IPS DF 4.7 (cell line): ENCODE data around the gene FBXL15.

Experiments used
- DNase-seq: peaks from one replicate; pipeline ENCODE4 v3.0.0-alpha.2; 2013; ENCODE audit warnings: low spot score; ENCODE audit errors: extremely low read depth

The FBXL15 gene

GRCh38 chr10:102425444-102425843, 4.8 kb downstream of the FBXL15 start:
- no peak for DNase-seq

DNA sequence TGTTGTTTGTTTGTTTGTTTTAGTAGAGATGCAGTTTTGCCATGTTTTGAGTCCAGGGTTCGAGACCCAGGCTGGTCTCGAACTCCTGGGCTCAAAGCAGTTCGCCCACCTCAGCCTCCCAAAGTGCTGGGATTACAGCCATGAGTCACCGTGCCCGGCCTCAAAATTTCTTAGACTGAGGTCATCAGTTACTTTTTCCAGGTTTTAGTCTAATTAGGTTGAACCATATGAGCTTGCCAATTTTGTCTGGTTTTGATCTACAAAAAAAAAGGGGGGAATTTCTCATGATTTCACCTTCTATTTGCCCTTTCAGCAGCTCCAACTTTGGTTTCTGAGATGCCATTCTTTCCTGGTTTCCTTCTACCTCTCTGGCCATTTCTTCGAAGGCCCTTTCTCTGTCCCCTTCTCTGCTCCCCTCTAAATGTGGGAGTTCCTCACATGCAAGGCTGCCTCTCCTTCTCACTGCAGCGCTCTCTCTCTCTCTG, 6.2 kb downstream of the FBXL15 start:
- DNase-seq: no peak

DNA sequence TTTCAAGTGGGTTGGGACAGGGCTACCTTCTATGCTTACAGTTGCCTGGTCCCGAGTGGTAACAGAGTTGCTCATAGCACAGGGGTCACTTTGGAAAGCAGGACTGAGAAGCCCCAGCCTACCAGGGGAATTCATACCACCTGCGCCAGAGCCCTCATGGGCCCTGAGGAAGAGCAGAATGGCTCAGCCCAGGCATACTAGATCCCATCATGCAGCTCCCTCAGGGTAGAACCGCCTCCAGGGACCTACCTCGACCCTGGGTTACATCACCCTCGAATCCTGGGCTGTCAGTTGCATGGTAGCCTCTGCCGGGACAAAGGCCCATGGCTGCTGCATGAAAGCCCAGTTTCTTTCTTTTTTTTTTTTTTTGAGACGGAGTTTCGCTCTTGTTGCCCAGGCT, 8.8 kb downstream of the FBXL15 start:
- no peak for DNase-seq

GRCh38 chr10:102431452-102432124, 11.0 kb downstream of the FBXL15 start:
- DNase-seq: no peak

GRCh38 chr10:102432162-102432950, 11.7 kb downstream of the FBXL15 start, which contains the start of gene CUEDC2:
TSS of gene CUEDC2 (minus strand) at chr10:102432574. CDS start at chr10:102425188, 7,386 bp downstream.
- no peak for DNase-seq

DNA sequence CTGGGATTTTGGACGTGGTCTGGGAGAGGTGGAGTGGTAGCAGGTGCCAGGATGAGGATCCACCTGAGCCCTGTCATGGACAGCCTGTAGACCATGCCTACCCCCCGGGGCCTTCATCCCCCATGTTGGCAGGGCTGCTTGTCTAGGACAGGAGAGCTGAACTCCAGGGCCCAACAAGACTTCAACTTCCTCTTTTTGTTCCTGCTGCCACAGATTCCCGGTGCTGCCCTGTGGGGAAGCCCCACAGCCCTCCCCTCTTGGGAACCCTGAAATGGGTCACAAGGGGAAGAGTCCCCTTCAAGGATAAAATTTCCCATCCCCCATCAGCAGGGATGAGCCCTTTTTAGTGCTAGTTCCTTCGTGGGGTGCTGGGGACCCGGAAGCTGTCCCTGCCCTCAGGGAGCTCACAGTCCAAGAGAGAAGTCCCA, 13.0 kb downstream of the FBXL15 start:
- DNase-seq: no peak

- DNase-seq: no peak
Measured at GRCh38 chr10:102434394-102435132, 13.9 kb downstream of the FBXL15 start.

- no peak for DNase-seq
Measured at GRCh38 chr10:102435133-102435497, 14.5 kb downstream of the FBXL15 start.

DNA sequence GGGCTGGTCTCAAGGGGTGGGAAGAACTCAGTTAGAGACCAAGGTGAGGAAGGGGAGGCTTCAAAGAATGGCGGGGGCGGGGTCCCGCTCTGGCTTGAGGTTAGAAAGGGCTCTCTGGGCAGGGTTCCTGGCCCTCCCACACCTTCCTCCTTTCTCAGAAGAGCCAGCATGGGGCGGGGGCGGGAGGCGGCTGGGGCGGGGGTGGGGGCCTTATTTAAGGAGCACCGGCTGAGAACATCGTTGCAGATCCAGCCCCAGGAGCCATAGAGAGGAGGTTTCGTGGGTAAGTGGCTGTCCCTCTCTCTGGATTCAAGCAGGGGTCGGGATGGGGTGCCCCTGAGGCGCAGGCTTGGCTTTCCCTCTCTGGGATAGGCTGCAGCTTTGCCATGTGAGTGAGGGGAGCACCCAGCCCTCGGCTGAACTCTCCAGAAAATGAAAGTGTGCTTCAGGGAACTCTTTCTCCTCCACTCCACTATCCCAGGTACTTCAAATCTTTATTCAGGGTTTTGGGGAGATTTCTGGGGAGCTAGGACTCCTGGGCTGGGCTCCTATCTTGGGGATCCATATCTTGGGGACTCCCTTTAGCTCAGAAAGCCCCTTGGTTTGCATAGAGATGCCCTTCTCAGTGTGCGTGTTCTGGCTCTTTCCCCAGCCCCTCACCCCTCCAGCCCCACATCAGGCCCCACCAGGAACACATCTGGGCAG, 15.0 kb downstream of the FBXL15 start:
- DNase-seq: no peak

DNA sequence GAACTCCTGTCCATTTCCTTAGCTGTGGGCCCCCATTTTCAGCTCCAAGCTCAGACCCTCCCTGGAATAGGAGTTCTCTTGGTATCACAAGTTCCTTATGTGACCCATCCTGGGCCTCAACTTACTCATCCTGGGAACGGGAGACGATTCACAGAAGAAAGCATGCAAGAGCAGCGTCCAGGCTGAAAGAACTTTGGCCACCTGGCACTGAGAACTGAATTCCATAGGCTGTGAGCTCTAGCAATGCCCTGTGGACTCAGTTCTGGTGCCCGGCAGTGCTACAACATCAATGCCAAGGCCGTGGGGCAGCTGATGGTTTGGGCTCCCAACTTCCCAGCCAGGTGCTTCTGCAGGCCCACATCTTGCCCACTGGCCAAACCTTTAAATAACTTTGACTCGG, 15.7 kb downstream of the FBXL15 start:
- no peak for DNase-seq

DNA sequence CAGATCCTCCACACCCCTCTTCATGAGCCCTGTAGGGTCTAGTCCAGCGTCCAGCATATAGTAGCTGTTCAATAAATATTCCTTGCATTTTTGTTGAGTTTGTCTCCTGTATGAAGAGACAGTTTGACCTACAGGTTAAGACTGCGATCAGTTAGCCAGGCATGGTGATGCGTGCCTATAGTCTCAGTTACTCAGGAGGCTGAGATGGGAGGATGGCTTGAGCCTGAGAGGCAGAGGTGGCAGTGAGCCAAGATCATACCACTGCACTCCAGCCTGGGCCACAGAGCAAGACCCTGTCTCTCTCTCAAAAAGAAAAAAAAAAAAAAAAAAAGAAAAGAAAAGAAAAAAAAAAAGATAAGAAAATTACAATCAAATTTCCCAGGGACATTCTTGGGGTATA, 16.9 kb downstream of the FBXL15 start:
- DNase-seq: no peak

GRCh38 chr10:102438374-102438773, 17.7 kb downstream of the FBXL15 start:
- DNase-seq: no peak

GRCh38 chr10:102444851-102445250, 24.2 kb downstream of the FBXL15 start:
- DNase-seq: no peak

- no peak for DNase-seq
Measured at GRCh38 chr10:102449321-102450123, 28.9 kb downstream of the FBXL15 start.

DNA sequence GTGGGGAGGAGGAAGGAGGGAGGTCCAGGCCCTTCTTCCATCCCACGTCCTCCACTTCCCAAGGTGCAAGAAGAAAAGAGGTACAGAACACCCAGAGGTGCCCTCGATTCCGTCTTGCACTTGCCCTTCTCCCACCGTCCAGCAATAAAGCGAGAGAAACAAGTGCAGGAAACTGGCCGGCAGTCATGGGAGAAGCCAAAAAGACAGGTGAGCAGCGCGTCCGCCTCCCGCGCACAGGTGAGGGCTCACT, 29.4 kb downstream of the FBXL15 start:
- no peak for DNase-seq

- no peak for DNase-seq
Measured at GRCh38 chr10:102450374-102451104, 29.9 kb downstream of the FBXL15 start.

DNA sequence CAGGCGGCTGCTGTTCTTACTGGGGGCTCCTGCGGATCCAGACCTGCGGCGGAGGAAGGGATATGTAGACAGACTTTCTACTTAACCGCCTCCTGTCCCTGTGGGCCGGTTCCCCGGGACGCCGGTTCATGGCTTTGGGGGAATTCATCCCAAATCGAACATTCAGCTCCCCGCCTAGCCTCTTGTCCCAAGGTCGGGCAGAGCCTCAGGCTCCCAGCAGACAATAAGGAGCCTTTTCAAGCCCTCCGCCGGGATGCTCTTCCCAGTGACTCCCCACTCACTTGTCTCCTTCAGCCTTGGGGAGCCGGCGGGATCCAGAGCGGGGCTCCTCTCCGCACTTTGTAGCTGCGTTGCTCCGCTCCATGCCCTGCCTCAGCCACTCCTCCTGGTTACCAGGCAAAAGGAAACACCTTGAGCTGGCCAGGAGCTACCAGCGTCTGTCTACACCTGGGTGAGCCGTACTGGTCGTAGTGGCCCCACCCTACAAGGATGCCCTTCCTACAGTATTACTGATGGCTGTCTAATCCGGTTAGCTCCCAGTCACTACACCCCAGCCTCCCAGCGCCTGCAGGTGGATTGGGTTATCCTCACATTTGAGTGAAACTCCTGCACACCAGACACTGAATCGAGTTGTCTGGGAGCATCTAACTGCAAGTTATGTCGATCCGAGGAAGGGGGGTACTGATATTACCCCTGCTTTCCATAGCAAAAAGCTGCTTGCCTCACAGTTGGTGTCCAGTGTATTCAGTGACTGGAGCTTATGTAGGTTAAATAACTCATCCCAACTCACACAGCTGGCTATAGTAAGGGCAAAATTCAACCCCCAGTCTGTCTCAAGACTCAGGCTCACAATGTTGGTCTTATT, 30.7 kb downstream of the FBXL15 start, which contains the start of gene C10orf95:
TSS of gene C10orf95 (minus strand) at position 439 of the 865 bp plus-strand sequence. CDS start 450 bp downstream, outside the sequence.
- DNase-seq: no peak

- no peak for DNase-seq
Measured at GRCh38 chr10:102452672-102453340, 32.2 kb downstream of the FBXL15 start.
